RWPE2 (cell line): ENCODE data around the gene PSG1.
"Not testable (repeated sequence)": the region's sequence is repeated elsewhere in the genome, so short reads cannot be mapped to it uniquely, and the experiment has no call there.

Experiments used
- ATAC-seq: fragments of 200-7000 bp; cut with Tn5 transposase; 3 replicates; pipeline ENCODE4 v1.9.1; 2021; ENCODE audit warnings: low read depth
- DNase-seq: peaks from one replicate; pipeline ENCODE4 v3.0.0-alpha.2; 2020; ENCODE audit warnings: low spot score
- H3K27ac ChIP-seq: fragments of 450-650 bp; 2 replicates; pipeline ENCODE4 v1.5.1; 2017; ENCODE audit warnings: mild to moderate bottlenecking; ENCODE audit not compliant: poor library complexity, severe bottlenecking
- H3K27me3 ChIP-seq: fragments of 250-450 bp; sonication (Bioruptor Pico); 2 replicates; pipeline ENCODE4 v1.5.1; 2021; ENCODE audit warnings: mild to moderate bottlenecking, moderate library complexity; ENCODE audit not compliant: insufficient read depth, poor library complexity, severe bottlenecking
- H3K36me3 ChIP-seq: fragments of 250-450 bp; sonication (Bioruptor Pico); 2 replicates; pipeline ENCODE4 v1.5.1; 2020; ENCODE audit warnings: low read depth, mild to moderate bottlenecking, moderate library complexity
- H3K4me1 ChIP-seq: fragments of 250-450 bp; sonication (Bioruptor Pico); 2 replicates; pipeline ENCODE4 v1.5.1; 2021; ENCODE audit warnings: mild to moderate bottlenecking, moderate library complexity; ENCODE audit not compliant: insufficient read depth, poor library complexity, severe bottlenecking
- H3K4me3 ChIP-seq: fragments of 250-450 bp; sonication (Bioruptor Pico); 2 replicates; pipeline ENCODE4 v1.5.1; 2021; ENCODE audit warnings: mild to moderate bottlenecking, moderate library complexity; ENCODE audit not compliant: severe bottlenecking
- H3K9me3 ChIP-seq: fragments of 250-450 bp; sonication (Bioruptor Pico); 2 replicates; pipeline ENCODE4 v1.5.1; 2021; ENCODE audit warnings: mild to moderate bottlenecking, moderate library complexity; ENCODE audit not compliant: severe bottlenecking
- CTCF ChIP-seq: fragments of 450-650 bp; IDR thresholded peaks from one replicate; pipeline ENCODE4 v1.5.1; 2017; ENCODE audit warnings: mild to moderate bottlenecking, moderate library complexity; ENCODE audit not compliant: poor library complexity, severe bottlenecking

Gene PSG1

GRCh38 chr19:42919757-42920079 is 40.2 kb upstream of the PSG1 start:
- ATAC-seq (no peak), DNase-seq (no peak)
- no peak overlapping the region for H3K4me3 ChIP-seq
- peaks cover 3% of the 10 kb centered on the region for H3K4me1 ChIP-seq
- peak; percentile 13 for TF ChIP-seq CTCF
- H3K27me3 ChIP-seq: no peaks in the 10 kb centered on the region
- no peak overlapping the region for H3K27ac ChIP-seq
- no peaks in the 10 kb centered on the region for H3K36me3 ChIP-seq
- H3K9me3 ChIP-seq: no peaks in the 10 kb centered on the region

- H3K4me1 ChIP-seq, H3K4me3 ChIP-seq, DNase-seq, H3K27me3 ChIP-seq, H3K36me3 ChIP-seq, H3K9me3 ChIP-seq, H3K27ac ChIP-seq, ATAC-seq: not testable (repeated sequence)
These were observed 39.7 kb upstream of the PSG1 start for GRCh38 chr19:42919070-42919756.

- DNase-seq, H3K27ac ChIP-seq, H3K27me3 ChIP-seq, H3K4me3 ChIP-seq, ATAC-seq, H3K36me3 ChIP-seq, H3K9me3 ChIP-seq, H3K4me1 ChIP-seq: not testable (repeated sequence)
These were observed 39.0 kb upstream of the PSG1 start for GRCh38 chr19:42918377-42919069.

- H3K27ac ChIP-seq: peak within 1 kb of the TSS; percentile 10
- not testable (repeated sequence) for H3K27me3 ChIP-seq, H3K36me3 ChIP-seq, H3K4me1 ChIP-seq, DNase-seq, H3K9me3 ChIP-seq, H3K4me3 ChIP-seq, ATAC-seq
These were observed 38.1 kb upstream of the PSG1 start, which contains the start of gene PSG6 for GRCh38 chr19:42917634-42918033. Gene PSG6 (minus strand): TSS chr19:42917894. CDS start chr19:42917792, 102 bp downstream.

GRCh38 chr19:42916931-42917330 is 37.4 kb upstream of the PSG1 start:
- not testable (repeated sequence) for H3K4me1 ChIP-seq, H3K9me3 ChIP-seq, H3K27me3 ChIP-seq, H3K4me3 ChIP-seq, DNase-seq, ATAC-seq, H3K36me3 ChIP-seq
- peak overlapping the region; percentile 10 for H3K27ac ChIP-seq

- H3K36me3 ChIP-seq, H3K4me3 ChIP-seq, H3K4me1 ChIP-seq, H3K27me3 ChIP-seq, H3K27ac ChIP-seq, DNase-seq, H3K9me3 ChIP-seq, ATAC-seq: not testable (repeated sequence)
These were observed 34.0 kb upstream of the PSG1 start for GRCh38 chr19:42913516-42913915.

GRCh38 chr19:42912941-42913340 is 33.4 kb upstream of the PSG1 start:
- H3K9me3 ChIP-seq, H3K4me3 ChIP-seq, DNase-seq, H3K27me3 ChIP-seq, H3K36me3 ChIP-seq, ATAC-seq, H3K27ac ChIP-seq, H3K4me1 ChIP-seq: not testable (repeated sequence)

GRCh38 chr19:42911731-42912130 is 32.2 kb upstream of the PSG1 start:
- not testable (repeated sequence) for ATAC-seq, H3K4me1 ChIP-seq, H3K27ac ChIP-seq, H3K27me3 ChIP-seq, DNase-seq, H3K9me3 ChIP-seq, H3K4me3 ChIP-seq, H3K36me3 ChIP-seq

- not testable (repeated sequence) for H3K4me3 ChIP-seq, H3K36me3 ChIP-seq, H3K27ac ChIP-seq, DNase-seq, H3K27me3 ChIP-seq, H3K4me1 ChIP-seq, ATAC-seq, H3K9me3 ChIP-seq
These were observed 26.6 kb upstream of the PSG1 start for GRCh38 chr19:42906162-42906561.

- H3K4me3 ChIP-seq, H3K36me3 ChIP-seq, H3K27me3 ChIP-seq, DNase-seq, H3K9me3 ChIP-seq, ATAC-seq: not testable (repeated sequence)
- peaks cover 23% of the 10 kb centered on the region for H3K4me1 ChIP-seq
- peak overlapping the region; percentile 96 for H3K27ac ChIP-seq
These were observed 21.0 kb upstream of the PSG1 start for GRCh38 chr19:42900561-42900960.
